Muscle of back (tissue), 11 donors: ENCODE data around the gene DEFB131B. TPM values are rescaled to one million over a fixed set of nuclear protein-coding genes. Genes with fewer than 3 reads are reported as not detected.
"Not testable (repeated sequence)": the region's sequence is repeated elsewhere in the genome, so short reads cannot be mapped to it uniquely, and the experiment has no call there.

Source experiments
- DNase-seq, 3 donors: peaks; one replicate each; pipeline versions ENCODE4 v3.0.0 to v3.0.0-alpha.2; 2013
- polyA plus RNA-seq, 10 donors: library from polyadenylated mRNA; unstranded; fragments of 120-200 nt; gene quantifications; one replicate each; pipeline ENCODE4 v1.2.1, GENCODE V29; 2013; ENCODE audit not compliant: insufficient read length in 10 of 10

The DEFB131B gene
- polyA plus RNA-seq, 10 donors: 1.3 to 2.2 TPM; not detected in 8

GRCh38 chr11:71911321-71911985, 33.2 kb downstream of the DEFB131B start:
- DNase-seq: not testable (repeated sequence)

GRCh38 chr11:71911986-71912340, 33.7 kb downstream of the DEFB131B start:
- not testable (repeated sequence) for DNase-seq

- DNase-seq: peak in 1 of 3 donors; percentile 76
Observed at GRCh38 chr11:71913756-71914526, 35.7 kb downstream of the DEFB131B start.

- no peak for DNase-seq
Observed at GRCh38 chr11:71914617-71915189, 36.5 kb downstream of the DEFB131B start.

- DNase-seq: no peak
Observed at GRCh38 chr11:71917646-71918140, 39.4 kb downstream of the DEFB131B start.

GRCh38 chr11:71927820-71928736, 49.8 kb downstream of the DEFB131B start, which contains the start of gene XNDC1N:
Gene XNDC1N (minus strand): TSS chr11:71928594. CDS start chr11:71923353, 5,241 bp downstream.
- peak in 1 of 3 donors; percentile 6 for DNase-seq

GRCh38 chr11:71928737-71929443, 50.6 kb downstream of the DEFB131B start, which contains the start of gene RNF121:
Gene RNF121 (plus strand): TSS chr11:71929046. CDS start chr11:71929062, 16 bp downstream.
- DNase-seq: peak; percentile 96 to 99 (median 97)

- no peak for DNase-seq
Observed at GRCh38 chr11:71929491-71929890, 51.2 kb downstream of the DEFB131B start.

- DNase-seq: no peak
Observed at GRCh38 chr11:71930556-71931244, 52.4 kb downstream of the DEFB131B start.

GRCh38 chr11:71931245-71931602, 53.0 kb downstream of the DEFB131B start:
- no peak for DNase-seq

GRCh38 chr11:71933141-71933933, 55.1 kb downstream of the DEFB131B start:
- no peak for DNase-seq

Other genes with a start within 250 kb of the DEFB131B start
- not detected for gene DEFB108B, start 45.3 kb upstream of the DEFB131B start, polyA plus RNA-seq
- gene XNDC1N, start 50.1 kb downstream of the DEFB131B start, polyA plus RNA-seq: 1 to 10 TPM; 1.9 to 3.9 (median 2.9) TPM
- 10 to 100 TPM; 24.1 to 33.1 (median 27.5) TPM for gene RNF121, start 50.6 kb downstream of the DEFB131B start, polyA plus RNA-seq
- 10 to 100 TPM in 2 of 10 donors, 1 to 10 TPM in 8; 4.3 to 11.5 (median 6.9) TPM for gene IL18BP, start 120.5 kb downstream of the DEFB131B start, polyA plus RNA-seq
- 100 to 1,000 TPM; 135 to 197 (median 155) TPM for gene NUMA1, start 202.1 kb downstream of the DEFB131B start, polyA plus RNA-seq
- 10 to 100 TPM in 2 of 10 donors, 1 to 10 TPM in 8; 4.7 to 10.4 (median 6.8) TPM for gene LRRC51, start 202.4 kb downstream of the DEFB131B start, polyA plus RNA-seq
- gene LAMTOR1, start 224.8 kb downstream of the DEFB131B start, polyA plus RNA-seq: 10 to 100 TPM; 73.6 to 94.0 (median 82.1) TPM
- gene TOMT, start 227.5 kb downstream of the DEFB131B start, polyA plus RNA-seq: not detected
- 10 to 100 TPM; 29.9 to 34.1 (median 32.2) TPM for gene ANAPC15, start 234.2 kb downstream of the DEFB131B start, polyA plus RNA-seq